NCI-H187 (cell line): ENCODE measurements around the gene STN1.

Source experiments
- DNase-seq, 2 experiments: peaks; one replicate each; lab custom pipeline; 2025; lab: John Stamatoyannopoulos, UW

Gene STN1

DNA sequence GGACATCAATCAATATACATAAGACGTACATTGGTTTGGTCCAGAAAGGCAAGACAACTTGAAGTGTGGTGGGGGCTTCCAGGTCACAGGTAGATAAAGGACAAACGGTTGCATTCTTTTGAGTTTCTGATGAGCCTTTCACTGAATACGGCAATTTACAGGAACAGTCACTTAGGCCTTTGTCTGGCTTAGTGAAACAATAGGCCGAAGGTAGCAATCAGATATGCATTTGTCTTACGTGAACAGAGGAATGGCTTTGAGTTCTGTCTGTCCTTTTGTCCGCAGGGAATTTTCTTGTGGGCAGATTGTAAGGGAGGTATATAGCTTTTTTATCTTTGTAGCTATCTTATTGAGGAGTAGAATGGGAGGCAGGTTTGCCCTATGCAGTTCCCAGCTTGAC is 10.8 kb upstream of the STN1 start:
- DNase-seq, result no peak

GRCh38 chr10:103926722-103927319 is 8.8 kb upstream of the STN1 start:
- no peak for DNase-seq

- no peak for DNase-seq
Measured at GRCh38 chr10:103925591-103925990, 7.6 kb upstream of the STN1 start.

- DNase-seq, result no peak
Measured at GRCh38 chr10:103923502-103923901, 5.5 kb upstream of the STN1 start.

DNA sequence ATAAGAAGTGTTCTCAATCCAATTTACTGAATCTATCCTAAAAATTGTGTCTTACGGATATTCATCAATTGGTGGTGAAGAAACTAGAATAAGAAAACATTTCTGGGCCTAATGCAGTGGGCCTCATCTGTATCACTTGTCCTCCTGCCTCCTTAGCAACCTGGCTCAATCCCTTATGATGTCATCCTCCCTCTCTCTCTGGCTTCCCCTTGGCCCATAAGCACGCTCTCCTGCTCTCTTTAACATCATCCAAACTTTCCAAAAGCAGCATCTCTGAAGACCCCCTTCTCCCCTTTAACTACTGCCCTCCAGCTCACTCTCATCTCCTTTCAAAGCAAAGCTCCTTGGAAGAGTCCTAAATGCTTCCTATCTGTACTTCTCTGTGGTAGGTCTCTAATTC is 4.7 kb upstream of the STN1 start:
- DNase-seq, result no peak

- DNase-seq, result no peak
Measured at GRCh38 chr10:103921750-103922195, 3.8 kb upstream of the STN1 start.

- no peak for DNase-seq
Measured at GRCh38 chr10:103921248-103921647, 3.3 kb upstream of the STN1 start.

DNA sequence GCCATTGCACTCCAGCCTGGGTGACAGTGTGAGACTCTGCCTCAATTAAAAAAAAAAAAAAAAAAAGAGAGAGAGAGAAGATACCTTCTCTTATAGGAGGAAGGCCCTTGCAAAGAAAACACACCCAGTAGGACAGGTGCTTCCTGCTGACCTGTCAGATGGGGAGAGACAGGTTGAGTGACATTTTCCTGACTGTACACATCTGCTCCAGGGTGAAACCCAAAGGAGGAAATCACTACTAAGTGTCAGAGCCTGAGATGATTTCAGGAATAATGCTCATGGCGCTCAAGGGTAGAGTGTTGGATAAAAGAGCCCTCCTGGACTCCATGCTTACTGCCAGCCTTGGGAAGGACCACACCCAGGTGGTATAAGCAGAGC is 1.7 kb upstream of the STN1 start:
- no peak for DNase-seq

- no peak for DNase-seq
Measured at GRCh38 chr10:103917302-103918052, 507 bp downstream of the STN1 start.

DNA sequence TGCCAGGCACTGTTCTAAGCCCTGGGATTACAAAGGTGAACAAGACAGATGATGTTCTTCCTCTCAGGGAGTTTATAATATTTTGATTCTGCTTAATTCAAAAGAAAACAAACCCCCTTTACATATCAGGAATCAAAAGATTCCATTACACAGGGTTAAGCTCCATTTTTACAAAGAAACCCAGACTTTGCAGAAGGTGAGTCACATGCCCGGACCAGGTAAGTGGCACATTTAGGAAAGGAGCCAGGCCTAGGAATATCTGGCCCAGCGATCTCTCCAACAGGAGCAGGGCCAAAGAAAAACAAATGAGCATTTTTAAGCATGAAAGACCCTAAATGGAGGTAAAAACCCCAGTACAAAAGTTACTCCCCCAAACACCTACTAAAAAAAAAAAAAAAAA is 1.1 kb downstream of the STN1 start:
- no peak for DNase-seq

- no peak for DNase-seq
Measured at GRCh38 chr10:103916254-103916653, 1.7 kb downstream of the STN1 start.

GRCh38 chr10:103915796-103916195 is 2.2 kb downstream of the STN1 start:
- no peak for DNase-seq

- DNase-seq, result no peak
Measured at GRCh38 chr10:103912759-103913158, 5.2 kb downstream of the STN1 start.

DNA sequence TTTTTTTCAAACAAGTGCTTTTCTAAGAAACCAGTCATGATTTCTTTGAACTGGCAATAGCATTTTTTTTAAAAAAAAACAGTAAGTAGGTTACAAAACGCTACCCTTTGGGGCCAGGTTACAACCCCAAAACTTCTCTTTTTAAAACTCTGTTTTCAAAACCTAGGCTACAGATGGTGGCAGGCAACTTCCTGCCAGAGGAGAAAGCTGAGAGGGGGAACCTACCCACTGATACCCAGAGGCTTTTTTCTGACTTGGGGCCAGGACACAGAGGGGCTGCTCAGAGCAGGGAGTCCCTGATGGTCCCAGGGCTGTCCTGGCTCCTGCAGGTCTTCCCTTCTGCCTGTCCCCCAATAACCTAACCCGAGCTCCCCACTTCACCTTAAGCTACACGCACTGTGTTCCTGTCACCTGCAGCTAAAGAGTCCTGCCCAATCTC is 6.9 kb downstream of the STN1 start:
- no peak for DNase-seq

DNA sequence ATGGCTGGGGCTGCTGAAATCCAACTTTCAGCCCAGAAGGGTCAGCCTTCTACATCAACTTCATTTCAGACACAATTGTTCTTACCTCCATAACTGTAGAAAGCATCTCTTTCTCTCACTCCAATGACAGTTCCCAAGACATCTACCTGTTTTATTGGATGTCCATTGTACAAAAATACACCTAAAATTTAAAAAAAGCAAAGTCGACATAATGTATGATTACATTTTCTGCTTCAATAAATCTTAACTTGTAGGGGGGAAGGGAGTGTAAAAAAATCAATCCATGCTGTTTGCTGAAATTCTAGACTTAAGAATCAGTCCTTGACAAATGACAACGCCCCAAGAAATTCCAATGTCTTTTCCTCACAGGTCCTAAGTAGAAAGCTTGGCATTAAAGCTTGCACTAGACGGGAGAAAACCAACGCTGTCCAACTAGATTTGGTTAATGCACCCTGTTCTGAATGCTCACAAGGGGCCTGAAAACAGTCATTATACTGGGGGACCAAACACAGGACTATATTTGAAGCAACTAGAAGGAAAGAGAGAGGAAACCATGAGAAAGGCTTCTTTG is 7.5 kb downstream of the STN1 start:
- DNase-seq, result no peak

- DNase-seq, result no peak
Measured at GRCh38 chr10:103905441-103905840, 12.5 kb downstream of the STN1 start.

DNA sequence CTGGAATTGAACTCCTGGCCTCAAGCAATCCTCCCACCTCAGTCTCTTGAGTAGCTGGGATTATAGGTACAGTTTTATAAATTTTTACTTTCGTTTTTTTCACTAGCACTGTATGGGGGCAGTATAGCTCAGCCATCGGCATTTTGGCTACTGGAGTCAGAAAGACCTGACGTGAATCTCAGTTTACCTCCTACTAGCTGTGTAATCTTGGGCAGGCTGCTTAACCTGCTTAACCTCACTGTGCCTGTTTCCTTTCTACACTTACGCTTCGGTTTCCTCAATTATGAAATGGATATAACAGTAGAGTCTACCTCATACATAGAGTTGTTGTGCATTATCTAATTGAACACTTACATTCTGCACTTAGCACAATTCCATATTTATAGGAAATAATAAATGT is 16.7 kb downstream of the STN1 start:
- DNase-seq, result no peak

DNA sequence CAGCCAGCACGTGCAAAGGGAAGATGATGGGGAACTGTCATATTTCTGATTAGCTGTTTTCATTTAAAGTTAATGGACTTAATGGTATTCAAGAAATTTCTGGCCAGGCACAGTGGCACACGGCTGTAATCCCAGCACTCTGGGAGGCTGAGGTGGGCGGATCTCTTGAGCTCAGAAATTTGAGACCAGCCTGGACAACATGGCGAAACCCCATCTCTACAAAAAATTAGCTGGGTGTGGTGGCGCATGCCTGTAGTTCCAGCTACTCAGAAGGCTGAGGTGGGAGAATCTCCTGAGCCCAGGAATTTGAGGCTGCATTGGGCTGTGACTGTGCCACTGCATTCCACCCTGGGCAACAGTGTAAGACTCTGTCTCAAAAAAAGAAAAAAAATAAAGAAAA is 18.7 kb downstream of the STN1 start:
- DNase-seq, result no peak

DNA sequence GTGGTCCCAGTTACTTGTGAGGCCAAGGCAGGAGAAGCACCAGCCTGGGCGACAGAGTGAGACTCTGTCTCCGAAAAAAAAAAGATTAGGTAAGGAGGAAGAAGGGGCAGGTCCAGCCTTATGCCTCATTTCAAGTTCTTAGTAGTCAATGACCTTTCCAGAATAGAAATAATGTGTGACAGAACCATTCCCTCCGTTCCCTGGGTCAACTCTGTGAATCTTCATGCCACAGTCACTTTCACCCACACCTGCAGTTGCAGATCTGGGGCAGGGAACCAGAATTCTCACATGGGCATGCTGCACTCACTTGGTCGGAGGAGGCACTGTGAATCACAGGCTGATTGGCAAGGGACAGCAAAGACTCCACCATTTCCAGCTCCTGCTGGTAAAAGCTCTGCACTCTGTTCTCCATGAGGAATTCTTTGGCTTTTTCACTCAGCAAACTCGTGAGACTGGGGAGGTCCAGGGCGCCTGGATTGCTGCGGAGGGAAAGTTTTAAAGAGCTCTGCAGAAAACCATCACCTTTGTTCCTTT is 20.7 kb downstream of the STN1 start:
- no peak for DNase-seq

DNA sequence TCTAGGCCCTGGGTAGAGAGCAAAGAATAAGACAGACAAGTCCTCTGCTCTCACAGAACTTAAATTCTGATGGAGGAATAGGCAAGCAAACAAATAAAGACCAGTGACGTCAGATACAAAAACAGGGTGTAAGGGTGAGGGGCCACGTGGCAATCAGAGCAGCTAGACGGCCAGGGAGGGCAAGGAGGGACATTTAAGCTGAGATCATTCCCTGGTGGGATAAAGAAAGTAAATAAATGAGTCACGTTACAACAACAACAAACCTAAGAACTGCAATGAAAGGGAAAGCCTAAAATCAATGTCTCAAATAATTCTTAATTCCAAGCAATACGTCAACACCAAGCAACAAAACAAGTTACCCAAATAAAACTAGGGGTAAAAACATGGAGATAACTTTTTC is 21.8 kb downstream of the STN1 start:
- no peak for DNase-seq

DNA sequence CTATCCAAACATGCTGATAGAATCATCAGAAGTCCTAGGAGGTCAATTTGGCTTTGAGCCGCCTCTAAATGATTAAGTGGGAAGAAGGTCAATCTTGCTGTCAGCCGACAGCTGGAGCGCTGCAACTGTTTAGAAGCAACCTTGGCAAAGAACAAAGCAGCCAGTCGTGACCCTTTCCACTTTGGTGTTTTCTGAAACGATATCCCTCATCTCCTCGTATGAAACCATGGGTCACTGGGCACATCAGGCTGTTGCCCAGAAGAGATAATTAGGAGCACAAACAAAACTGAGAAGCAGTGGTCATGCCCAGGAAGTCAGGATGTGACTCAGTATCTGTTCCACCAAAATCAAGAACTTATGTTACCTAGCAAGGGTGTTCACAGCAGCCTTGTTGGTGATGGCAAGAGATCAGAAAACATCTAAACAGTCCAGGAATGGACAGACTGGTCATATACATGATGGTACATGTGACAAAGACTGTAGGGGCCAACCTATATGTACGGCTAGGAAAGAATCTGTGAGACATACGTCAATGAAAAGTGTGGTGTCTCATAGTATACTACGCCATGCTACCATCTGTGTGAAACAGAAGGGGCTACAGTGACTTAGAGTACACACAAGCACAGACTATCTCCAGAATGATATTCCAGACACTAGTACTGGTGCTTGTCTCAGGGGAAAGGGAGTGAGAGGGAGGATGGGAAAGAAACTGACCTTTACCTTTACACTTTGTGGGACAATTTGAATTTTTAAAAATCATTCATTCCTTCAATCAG is 22.4 kb downstream of the STN1 start:
- no peak for DNase-seq

DNA sequence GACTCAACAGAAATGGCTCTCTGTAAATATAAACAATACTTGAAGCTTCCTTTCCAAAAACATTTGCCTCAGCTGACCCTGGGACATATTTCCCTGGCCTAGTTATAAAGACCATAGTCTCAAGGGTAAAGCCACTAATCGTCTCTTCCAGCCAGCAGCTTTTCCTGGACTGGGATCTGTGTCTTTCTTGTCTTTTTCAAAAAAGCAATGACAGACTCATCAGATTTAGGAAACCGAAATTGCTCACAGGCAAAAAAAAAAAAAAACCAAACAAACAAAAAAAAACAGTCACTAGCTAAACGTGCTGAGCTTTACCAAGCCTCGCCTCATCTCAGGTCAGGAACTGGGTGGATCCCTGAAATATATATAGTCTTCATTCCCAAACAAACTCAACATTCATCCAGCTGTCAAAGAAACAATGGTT is 23.5 kb downstream of the STN1 start:
- DNase-seq, result no peak
